GM21825 (cell line): ENCODE measurements around the gene PDHX.
A peak's percentile ranks its signal among the peaks of the same experiment; 100 is the strongest.

ENCODE experiments used
- ATAC-seq: cut with Tn5 transposase; IDR thresholded peaks from one replicate; pipeline ENCODE4 v1.9.1; 2021; ENCODE audit warnings: mild to moderate bottlenecking, moderate library complexity; ENCODE audit not compliant: unreplicated experiment

Gene PDHX

GRCh38 chr11:34988294-34989255 lies 72.2 kb downstream of the PDHX start:
- no peak for ATAC-seq

GRCh38 chr11:34990916-34991315 lies 74.5 kb downstream of the PDHX start:
- no peak for ATAC-seq

- no peak for ATAC-seq
These were observed 78.4 kb downstream of the PDHX start for GRCh38 chr11:34994854-34995253.

GRCh38 chr11:34996958-34997357 lies 80.5 kb downstream of the PDHX start:
- no peak for ATAC-seq

GRCh38 chr11:34997952-34998528 lies 81.6 kb downstream of the PDHX start:
- no peak for ATAC-seq

GRCh38 chr11:34999453-34999852 lies 83.0 kb downstream of the PDHX start:
- ATAC-seq, result no peak

- no peak for ATAC-seq
These were observed 86.8 kb downstream of the PDHX start for GRCh38 chr11:35003186-35003585.

- no peak for ATAC-seq
These were observed 87.2 kb downstream of the PDHX start for GRCh38 chr11:35003658-35004057.

- no peak for ATAC-seq
These were observed 88.8 kb downstream of the PDHX start for GRCh38 chr11:35005141-35005780.

- ATAC-seq, result peak; percentile 87
These were observed 90.1 kb downstream of the PDHX start for GRCh38 chr11:35006389-35007128.

- ATAC-seq, result peak; percentile 49
These were observed 90.9 kb downstream of the PDHX start for GRCh38 chr11:35007277-35007676.

- no peak for ATAC-seq
These were observed 92.9 kb downstream of the PDHX start for GRCh38 chr11:35009191-35009943.

GRCh38 chr11:35009944-35010342 lies 93.5 kb downstream of the PDHX start:
- ATAC-seq, result no peak

GRCh38 chr11:35010654-35011053 lies 94.2 kb downstream of the PDHX start:
- no peak for ATAC-seq

- no peak for ATAC-seq
These were observed 95.0 kb downstream of the PDHX start for GRCh38 chr11:35011389-35011788.

- peak; percentile 1 for ATAC-seq
These were observed 95.5 kb downstream of the PDHX start for GRCh38 chr11:35011944-35012343.

GRCh38 chr11:35012467-35013191 lies 96.2 kb downstream of the PDHX start:
- peak; percentile 73 for ATAC-seq

- no peak for ATAC-seq
These were observed 97.3 kb downstream of the PDHX start for GRCh38 chr11:35013514-35014233.

- ATAC-seq, result no peak
These were observed 97.9 kb downstream of the PDHX start for GRCh38 chr11:35014346-35014745.
